H1 (cell line): ENCODE data around the gene KIF11.

Source experiments
- ASH2L ChIP-seq: fragments of 200-600, 300-600 bp; sonication (generic); IDR thresholded peaks from one replicate; pipeline ENCODE4 v1.7.1; 2017; ENCODE audit warnings: low read length
- CEBPB ChIP-seq: IDR thresholded peaks from 2 replicates; pipeline ENCODE4 v1.6.1; 2012; ENCODE audit warnings: low read depth, low read length
- CHD2 ChIP-seq: IDR thresholded peaks from 2 replicates; pipeline ENCODE4 v1.6.1; 2012; ENCODE audit warnings: low read length, improper control_type of control experiment
- HDAC6 ChIP-seq: IDR thresholded peaks from one replicate; pipeline ENCODE4 v1.7.1; 2012; ENCODE audit warnings: low read depth, mild to moderate bottlenecking, inconsistent platforms, low read length, moderate library complexity
- POLR2A ChIP-seq, 2 experiments: IDR thresholded peaks; 1 replicate in 1 of 2; 2 replicates in 1 of 2; pipeline ENCODE4 v1.6.1; 2011; ENCODE audit warnings: low read depth in 2 of 2, low read length in 2 of 2, mild to moderate bottlenecking in 2 of 2; ENCODE audit errors: control extremely low read depth in 1 of 2
- RAD21 ChIP-seq, 2 experiments: IDR thresholded peaks in 1 of 2; conservative IDR thresholded peaks in 1 of 2; 2 replicates each; pipeline ENCODE4 v1.6.1; 2011; ENCODE audit warnings: low read depth in 2 of 2, low read length in 2 of 2, improper control_type of control experiment in 1 of 2, inconsistent platforms in 1 of 2, mild to moderate bottlenecking in 1 of 2, moderate library complexity in 1 of 2
- RXRA ChIP-seq: IDR thresholded peaks from 2 replicates; pipeline ENCODE4 v1.6.1; 2011; ENCODE audit warnings: low read depth, mild to moderate bottlenecking, low read length, moderate library complexity; ENCODE audit not compliant: insufficient read depth
- SUZ12 ChIP-seq: fragments of 200-600 bp; sonication (generic); IDR thresholded peaks from 2 replicates; pipeline ENCODE4 v1.6.1; 2012; ENCODE audit warnings: mild to moderate bottlenecking, inconsistent platforms, low read length, moderate library complexity, mixed read lengths
- TAF1 ChIP-seq: IDR thresholded peaks from 2 replicates; pipeline ENCODE4 v1.6.1; 2011; ENCODE audit warnings: mild to moderate bottlenecking, low read depth, low read length
- YY1 ChIP-seq: IDR thresholded peaks from 2 replicates; pipeline ENCODE4 v1.6.1; 2011; ENCODE audit warnings: low read depth, mild to moderate bottlenecking, low read length
- TF ChIP-seq, protein P1 (sequence below), 3 experiments: IDR thresholded peaks; 1 replicate in 2 of 3; 2 replicates in 1 of 3; pipeline versions ENCODE4 v1.5.1 to v1.6.1; 2011; ENCODE audit warnings: low read length in 3 of 3, mild to moderate bottlenecking in 3 of 3, inconsistent platforms in 2 of 3, low read depth in 1 of 3, moderate library complexity in 1 of 3; ENCODE audit not compliant: insufficient read depth in 1 of 3; ENCODE audit errors: control extremely low read depth in 1 of 3
- TF ChIP-seq, protein P2 (sequence below): IDR thresholded peaks from 2 replicates; pipeline ENCODE4 v1.6.1; 2012; ENCODE audit warnings: inconsistent platforms

DNA sequence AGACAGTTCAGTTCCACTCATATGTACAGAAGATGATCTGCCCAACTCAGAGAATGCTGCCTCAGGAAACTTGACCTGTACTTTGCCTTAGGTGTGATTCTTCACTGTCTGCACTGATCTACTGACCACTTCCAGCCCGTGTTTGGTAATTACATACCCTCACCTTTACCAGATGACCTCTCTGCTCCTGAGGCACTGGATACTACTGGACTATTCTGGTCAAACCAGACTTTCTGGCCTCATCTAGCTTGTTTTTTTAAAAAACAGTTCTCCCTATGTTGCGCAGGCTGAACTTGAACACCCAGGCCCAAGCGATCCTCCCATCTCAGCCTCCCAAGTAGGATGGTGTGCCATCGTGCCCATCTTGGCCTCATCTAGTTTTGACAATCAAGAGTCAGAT is 45.3 kb upstream of the KIF11 start:
- no peak for TF ChIP-seq HDAC6
- TF ChIP-seq TAF1, result no peak
- TF ChIP-seq, protein P1, sequence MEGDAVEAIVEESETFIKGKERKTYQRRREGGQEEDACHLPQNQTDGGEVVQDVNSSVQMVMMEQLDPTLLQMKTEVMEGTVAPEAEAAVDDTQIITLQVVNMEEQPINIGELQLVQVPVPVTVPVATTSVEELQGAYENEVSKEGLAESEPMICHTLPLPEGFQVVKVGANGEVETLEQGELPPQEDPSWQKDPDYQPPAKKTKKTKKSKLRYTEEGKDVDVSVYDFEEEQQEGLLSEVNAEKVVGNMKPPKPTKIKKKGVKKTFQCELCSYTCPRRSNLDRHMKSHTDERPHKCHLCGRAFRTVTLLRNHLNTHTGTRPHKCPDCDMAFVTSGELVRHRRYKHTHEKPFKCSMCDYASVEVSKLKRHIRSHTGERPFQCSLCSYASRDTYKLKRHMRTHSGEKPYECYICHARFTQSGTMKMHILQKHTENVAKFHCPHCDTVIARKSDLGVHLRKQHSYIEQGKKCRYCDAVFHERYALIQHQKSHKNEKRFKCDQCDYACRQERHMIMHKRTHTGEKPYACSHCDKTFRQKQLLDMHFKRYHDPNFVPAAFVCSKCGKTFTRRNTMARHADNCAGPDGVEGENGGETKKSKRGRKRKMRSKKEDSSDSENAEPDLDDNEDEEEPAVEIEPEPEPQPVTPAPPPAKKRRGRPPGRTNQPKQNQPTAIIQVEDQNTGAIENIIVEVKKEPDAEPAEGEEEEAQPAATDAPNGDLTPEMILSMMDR (IDR thresholded peaks at IDR 0.05; ENCODE audit: control extremely low read depth in 1 of 3, insufficient read depth in 1 of 3, low read depth in 1 of 3, low read length in 3 of 3), result no peak
- TF ChIP-seq YY1, result no peak
- TF ChIP-seq, protein P2, sequence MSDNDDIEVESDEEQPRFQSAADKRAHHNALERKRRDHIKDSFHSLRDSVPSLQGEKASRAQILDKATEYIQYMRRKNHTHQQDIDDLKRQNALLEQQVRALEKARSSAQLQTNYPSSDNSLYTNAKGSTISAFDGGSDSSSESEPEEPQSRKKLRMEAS, result no peak
- TF ChIP-seq ASH2L, result no peak
- no peak for TF ChIP-seq CHD2
- TF ChIP-seq RAD21 (IDR thresholded peaks at IDR 0.05 in 1 of 2, conservative IDR thresholded peaks at IDR 0.05 in 1 of 2; ENCODE audit: low read depth in 2 of 2, low read length in 2 of 2), result no peak
- no peak for TF ChIP-seq RXRA
- TF ChIP-seq SUZ12, result no peak
- TF ChIP-seq POLR2A (IDR thresholded peaks at IDR 0.05; ENCODE audit: control extremely low read depth in 1 of 2, low read depth in 2 of 2, low read length in 2 of 2), result no peak
- no peak for TF ChIP-seq CEBPB
